ENCODE data around the gene PVR. TPM values are rescaled to one million over a fixed set of nuclear protein-coding genes. Genes with fewer than 3 reads are reported as not detected.
A peak's percentile ranks its signal among the peaks of the same experiment; 100 is the strongest.

PVR gene
- total RNA-seq, 3 donors from 2014 or later = 23.8 to 39.8 (median 26.7) TPM

GRCh38 chr19:44672226-44672625 is 28.5 kb downstream of the PVR start:
- H3K36me3 ChIP-seq (ENCODE audit: low read depth) = no peaks in the 10 kb centered on the region
- no peaks in the 10 kb centered on the region for H3K4me1 ChIP-seq (ENCODE audit: low read depth)
- no peak for TF ChIP-seq CTCF (IDR thresholded peaks at IDR 0.05)
- ATAC-seq (no peak), DNase-seq (no peak)
- no peaks in the 10 kb centered on the region for H3K9me3 ChIP-seq
- no peak overlapping the region for H3K4me3 ChIP-seq
- intact Hi-C loops (cut with DNase I, micrococcal nuclease) = no loop called here

GRCh38 chr19:44673510-44673909 is 29.8 kb downstream of the PVR start:
- DNase-seq (no peak), ATAC-seq (no peak)
- no peaks in the 10 kb centered on the region for H3K9me3 ChIP-seq
- H3K36me3 ChIP-seq (ENCODE audit: low read depth) = no peaks in the 10 kb centered on the region
- intact Hi-C loops (cut with DNase I, micrococcal nuclease) = no loop called here
- no peaks in the 10 kb centered on the region for H3K4me1 ChIP-seq (ENCODE audit: low read depth)
- no peak overlapping the region for H3K4me3 ChIP-seq
- TF ChIP-seq CTCF (IDR thresholded peaks at IDR 0.05) = no peak

- TF ChIP-seq CTCF (IDR thresholded peaks at IDR 0.05) = no peak
- no peaks in the 10 kb centered on the region for H3K36me3 ChIP-seq (ENCODE audit: low read depth)
Measured at GRCh38 chr19:44675521-44675920, 31.8 kb downstream of the PVR start.

GRCh38 chr19:44677019-44677811 is 33.5 kb downstream of the PVR start:
- no peak for TF ChIP-seq CTCF (IDR thresholded peaks at IDR 0.05)
- intact Hi-C loops (cut with DNase I, micrococcal nuclease) = no loop called here
- peaks cover 17% of the 10 kb centered on the region for H3K4me1 ChIP-seq (ENCODE audit: low read depth)
- ATAC-seq (no peak), DNase-seq (no peak)
- H3K4me3 ChIP-seq = no peak overlapping the region
- H3K9me3 ChIP-seq = no peaks in the 10 kb centered on the region
- H3K36me3 ChIP-seq (ENCODE audit: low read depth) = no peaks in the 10 kb centered on the region

More at GRCh38 chr19:44675521-44675920, 31.8 kb downstream of the PVR start:
- peaks cover 2% of the 10 kb centered on the region for H3K4me1 ChIP-seq (ENCODE audit: low read depth)
- DNase-seq = no peak
- ATAC-seq = no peak
- no peaks in the 10 kb centered on the region for H3K9me3 ChIP-seq
- intact Hi-C loops (cut with DNase I, micrococcal nuclease) = no loop called here
- H3K4me3 ChIP-seq = no peak overlapping the region

GRCh38 chr19:44680536-44680935 is 36.8 kb downstream of the PVR start:
- Histone ChIP-seq H3K4me1 (ENCODE audit: low read depth) (peaks cover 17% of the 10 kb centered on the region), H3K36me3 (ENCODE audit: low read depth) (no peaks in the 10 kb centered on the region), H3K9me3 (no peaks in the 10 kb centered on the region), H3K4me3 (no peak overlapping the region)
- TF ChIP-seq CTCF (IDR thresholded peaks at IDR 0.05) = no peak
- DNase-seq (peak in 1 of 3 donors; percentile 16), ATAC-seq (no peak)
- intact Hi-C loops (cut with DNase I, micrococcal nuclease) = no loop called here
